Ovary (tissue), 9 donors: ENCODE results near the gene NPAS2. TPM values are rescaled to one million over a fixed set of nuclear protein-coding genes. Genes with fewer than 3 reads are reported as not detected.

Experiments
- DNase-seq, 5 donors: peaks; one replicate each; pipeline ENCODE4 v3.0.0-alpha.2; 2019 to 2020
- H3K27ac ChIP-seq, 2 donors: fragments of 200-600 bp; one replicate each; pipeline versions ENCODE4 v1.5.1 to v1.8.0; 2019 to 2022
- H3K27me3 ChIP-seq: fragments of 200-600 bp; one replicate; pipeline ENCODE4 v1.8.0; 2022
- H3K36me3 ChIP-seq: fragments of 200-600 bp; sonication (generic); one replicate; pipeline ENCODE4 v1.5.1; 2019
- H3K4me1 ChIP-seq: one replicate; pipeline ENCODE4 v1.8.1; 2013; ENCODE audit warnings: mild to moderate bottlenecking, moderate library complexity; ENCODE audit not compliant: insufficient read depth
- H3K4me3 ChIP-seq: fragments of 200-600 bp; sonication (generic); one replicate; pipeline ENCODE4 v1.5.1; 2017
- H3K9me3 ChIP-seq, 2 donors: fragments of 200-600 bp in 1 of 2; sonication (generic) in 1 of 2; one replicate each; pipeline versions ENCODE4 v1.5.1 to v1.8.1; 2013 to 2019; ENCODE audit warnings: mild to moderate bottlenecking in 1 of 2, moderate library complexity in 1 of 2
- EP300 ChIP-seq: sonication (generic); formaldehyde crosslinking; IDR thresholded peaks from one replicate; pipeline ENCODE4 v1.6.1; 2017; ENCODE audit warnings: antibody characterized with exemption
- POLR2A ChIP-seq: fragments of 450-650 bp; IDR thresholded peaks from one replicate; pipeline ENCODE4 v1.6.1; 2017; ENCODE audit warnings: antibody characterized with exemption, mild to moderate bottlenecking, moderate library complexity
- WGBS, 3 donors: extraction: QIAGEN DNeasy Blood & Tissue Kit in 1 of 3; methylation state at CpG; one replicate each; pipeline versions ENCODE4 v1.1.5 to v1.1.7; 2013 to 2017; 5-methylcytosine and 5-hydroxymethylcytosine counted together
- intact Hi-C, 4 donors: fragments of 100-400 bp; cut with DNase I; formaldehyde crosslinking; loops; one replicate each; pipeline versions ENCODE4 v1.11.0 to v1.15.1; 2022 to 2023
- polyA plus RNA-seq, 2 donors: library from polyadenylated mRNA; stranded (reverse); fragments of 200-250 nt in 1 of 2; fragments of 350-450 nt in 1 of 2; fragmentation: Illumina TruSeq in 1 of 2; extraction: RNeasy Lipid Tissue Mini Kit (QIAGEN cat#74804) in 1 of 2; gene quantifications; one replicate each; pipeline ENCODE4 v1.2.3, GENCODE V29; 2013 to 2014
- total RNA-seq, 7 donors: library from RNA; depleted of rRNA in 2 of 7; stranded (reverse); fragments of >200 nt in 2 of 7; fragmentation: NEBNext Ultra II Directional in 3 of 7; extraction: Animal tissue kit (Norgen Biotek cat#: 25700) in 3 of 7; gene quantifications; one replicate each; pipeline versions ENCODE4 v1.1.0 to v1.2.4, GENCODE V29; 2016 to 2023
- TF ChIP-seq, protein P1 (sequence below), 3 donors: fragments of 450-650 bp in 2 of 3; fragments of 200-600 bp in 1 of 3; IDR thresholded peaks; one replicate each; pipeline versions ENCODE4 v1.5.1 to v1.8.0; 2016 to 2022; ENCODE audit warnings: antibody characterized with exemption in 3 of 3, mild to moderate bottlenecking in 1 of 3
- donor health status: DM: no; HTN: no; CAD: no; lungs with moderate emphysema.
- donor health status: DM: no; HTN: no; CAD: no.
- donor health status: Bipolar disorder and iron deficiency.
- donor health status: DM: yes; HTN: yes; CAD: no.
- donor health status: DM: no; HTN: no; CAD: no.
- donor health status: DM: yes; HTN: yes; CAD: no.

Gene NPAS2
- total and polyA plus RNA-seq, 9 donors, result 1.6 to 20.6 (median 7.3) TPM

- Histone ChIP-seq H3K36me3 (no peaks in the 10 kb centered on the region), H3K4me3 (no peak overlapping the region), H3K27ac (no peak overlapping the region), H3K4me1 (no peaks in the 10 kb centered on the region), H3K27me3 (no peaks in the 10 kb centered on the region), H3K9me3 (no peaks in the 10 kb centered on the region)
- WGBS, 3 donors, result 91 to 93% (median 92%) methylated on average over 11 to 12 of the region's 12 CpGs
- intact Hi-C loops, result no loop called here
- no peak for DNase-seq
- TF ChIP-seq, protein P1, sequence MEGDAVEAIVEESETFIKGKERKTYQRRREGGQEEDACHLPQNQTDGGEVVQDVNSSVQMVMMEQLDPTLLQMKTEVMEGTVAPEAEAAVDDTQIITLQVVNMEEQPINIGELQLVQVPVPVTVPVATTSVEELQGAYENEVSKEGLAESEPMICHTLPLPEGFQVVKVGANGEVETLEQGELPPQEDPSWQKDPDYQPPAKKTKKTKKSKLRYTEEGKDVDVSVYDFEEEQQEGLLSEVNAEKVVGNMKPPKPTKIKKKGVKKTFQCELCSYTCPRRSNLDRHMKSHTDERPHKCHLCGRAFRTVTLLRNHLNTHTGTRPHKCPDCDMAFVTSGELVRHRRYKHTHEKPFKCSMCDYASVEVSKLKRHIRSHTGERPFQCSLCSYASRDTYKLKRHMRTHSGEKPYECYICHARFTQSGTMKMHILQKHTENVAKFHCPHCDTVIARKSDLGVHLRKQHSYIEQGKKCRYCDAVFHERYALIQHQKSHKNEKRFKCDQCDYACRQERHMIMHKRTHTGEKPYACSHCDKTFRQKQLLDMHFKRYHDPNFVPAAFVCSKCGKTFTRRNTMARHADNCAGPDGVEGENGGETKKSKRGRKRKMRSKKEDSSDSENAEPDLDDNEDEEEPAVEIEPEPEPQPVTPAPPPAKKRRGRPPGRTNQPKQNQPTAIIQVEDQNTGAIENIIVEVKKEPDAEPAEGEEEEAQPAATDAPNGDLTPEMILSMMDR (IDR thresholded peaks at IDR 0.05), result no peak
- TF ChIP-seq POLR2A, result no peak
- TF ChIP-seq EP300, result no peak
These were observed 38.2 kb upstream of the NPAS2 start for GRCh38 chr2:100781523-100782379.

DNA sequence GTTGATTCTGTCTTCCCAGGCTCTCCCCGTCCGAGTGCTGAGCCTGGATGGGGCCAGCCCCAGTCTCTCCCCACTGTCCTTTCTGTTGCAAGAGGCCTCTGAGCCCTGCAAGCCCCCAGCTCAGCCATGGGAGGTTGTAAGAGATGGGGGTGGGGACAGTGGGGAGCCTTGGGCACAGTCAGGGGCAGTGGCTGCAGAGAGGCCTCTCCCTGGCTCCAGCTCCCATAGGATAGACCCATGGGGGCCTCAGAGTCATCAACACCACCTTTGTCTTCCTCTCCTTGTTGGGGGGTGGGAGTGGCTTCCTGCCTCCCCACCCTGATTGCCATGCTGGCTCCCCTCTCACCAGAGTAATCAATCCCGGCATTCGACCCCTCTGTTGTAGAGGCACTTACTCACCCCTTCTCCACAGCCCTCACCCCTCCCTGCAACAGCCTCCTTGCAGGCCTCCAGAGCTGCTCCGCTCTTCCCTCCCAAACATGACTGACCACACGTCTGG lies 37.5 kb upstream of the NPAS2 start:
- 82 to 90% (median 89%) methylated on average over 6 of the region's 6 CpGs for WGBS, 3 donors
- Histone ChIP-seq H3K27me3 (no peaks in the 10 kb centered on the region), H3K36me3 (no peaks in the 10 kb centered on the region), H3K4me1 (no peaks in the 10 kb centered on the region), H3K9me3 (no peaks in the 10 kb centered on the region), H3K27ac (no peak overlapping the region), H3K4me3 (no peak overlapping the region)
- intact Hi-C loops, result no loop called here
- TF ChIP-seq, protein P1 (IDR thresholded peaks at IDR 0.05), result no peak
- no peak for TF ChIP-seq POLR2A
- TF ChIP-seq EP300, result no peak
- DNase-seq, result no peak

GRCh38 chr2:100783987-100784386 lies 36.0 kb upstream of the NPAS2 start:
- Histone ChIP-seq H3K27ac (no peak overlapping the region), H3K9me3 (no peaks in the 10 kb centered on the region), H3K27me3 (no peaks in the 10 kb centered on the region), H3K36me3 (no peaks in the 10 kb centered on the region), H3K4me1 (no peaks in the 10 kb centered on the region), H3K4me3 (no peak overlapping the region)
- intact Hi-C loops, result no loop called here
- TF ChIP-seq POLR2A (no peak), EP300 (no peak)
- TF ChIP-seq, protein P1 (IDR thresholded peaks at IDR 0.05), result no peak
- WGBS, 3 donors, result 60 to 67% (median 62%) methylated on average over 3 of the region's 3 CpGs
- DNase-seq, result no peak

DNA sequence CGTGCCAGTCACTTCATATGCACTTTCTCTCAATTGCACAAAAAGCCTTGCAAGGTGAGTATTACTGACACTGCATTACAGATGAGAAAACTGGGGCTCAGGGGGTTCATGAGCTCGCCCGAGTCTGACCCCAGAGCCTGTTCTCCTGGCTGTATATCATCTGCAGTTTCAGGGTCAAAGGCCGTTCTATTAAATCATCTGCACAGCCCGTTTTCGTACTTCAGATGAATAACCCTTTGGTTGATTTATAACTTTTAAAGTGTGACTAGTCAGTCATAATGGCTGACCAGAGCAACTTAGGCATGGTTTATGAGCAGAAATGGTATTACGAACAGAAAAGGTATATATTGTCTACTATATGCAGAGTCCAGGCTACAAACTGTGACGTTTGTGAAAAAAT lies 35.3 kb upstream of the NPAS2 start:
- Histone ChIP-seq H3K4me3 (no peak overlapping the region), H3K4me1 (no peaks in the 10 kb centered on the region), H3K27ac (no peak overlapping the region), H3K9me3 (no peaks in the 10 kb centered on the region), H3K36me3 (no peaks in the 10 kb centered on the region), H3K27me3 (no peaks in the 10 kb centered on the region)
- WGBS, 3 donors, result 81 to 84% (median 84%) methylated on average over 8 of the region's 8 CpGs
- intact Hi-C loops, result no loop called here
- TF ChIP-seq POLR2A (no peak), EP300 (no peak)
- TF ChIP-seq, protein P1 (IDR thresholded peaks at IDR 0.05), result no peak
- DNase-seq, result no peak
